Upper lobe of left lung (tissue), 6 donors: ENCODE data around the gene GTPBP2. TPM values are rescaled to one million over a fixed set of nuclear protein-coding genes. Genes with fewer than 3 reads are reported as not detected.
"Not testable (repeated sequence)": the region's sequence is repeated elsewhere in the genome, so short reads cannot be mapped to it uniquely, and the experiment has no call there.

Experiments used
- ATAC-seq, 2 donors: fragments of 200-7000 bp; cut with Tn5 transposase; one replicate each; pipeline ENCODE4 v1.9.1; 2022; ENCODE audit warnings: mild to moderate bottlenecking in 2 of 2, moderate library complexity in 2 of 2; ENCODE audit not compliant: low FRiP score in 2 of 2
- DNase-seq, 2 donors: peaks; one replicate each; pipeline ENCODE4 v3.0.0-alpha.2; 2019 to 2020
- H3K27ac ChIP-seq, 4 donors: fragments of 200-600 bp; sonication (generic); one replicate each; pipeline ENCODE4 v1.5.1; 2016 to 2019
- H3K27me3 ChIP-seq, 4 donors: fragments of 200-600 bp; sonication (generic); one replicate each; pipeline ENCODE4 v1.5.1; 2017 to 2019
- H3K36me3 ChIP-seq, 4 donors: fragments of 200-600 bp; sonication (generic); one replicate each; pipeline ENCODE4 v1.5.1; 2016 to 2019
- H3K4me1 ChIP-seq, 4 donors: fragments of 200-600 bp; sonication (generic); one replicate each; pipeline ENCODE4 v1.5.1; 2018 to 2019
- H3K4me3 ChIP-seq, 4 donors: fragments of 200-600 bp; sonication (generic); one replicate each; pipeline ENCODE4 v1.5.1; 2017 to 2019; ENCODE audit warnings: mild to moderate bottlenecking in 2 of 4, moderate library complexity in 1 of 4
- H3K9me3 ChIP-seq, 4 donors: fragments of 200-600 bp; sonication (generic); one replicate each; pipeline ENCODE4 v1.5.1; 2018 to 2019
- EP300 ChIP-seq, 4 donors: sonication (generic); formaldehyde crosslinking; IDR thresholded peaks; one replicate each; pipeline ENCODE4 v1.5.1; 2017; ENCODE audit warnings: antibody characterized with exemption in 4 of 4, control low read depth in 2 of 4
- POLR2A ChIP-seq, 4 donors: fragments of 450-650 bp; IDR thresholded peaks; one replicate each; pipeline ENCODE4 v1.5.1; 2016 to 2017; ENCODE audit warnings: antibody characterized with exemption in 4 of 4, mild to moderate bottlenecking in 2 of 4
- POLR2AphosphoS5 ChIP-seq, 2 donors: sonication (generic); formaldehyde crosslinking; IDR thresholded peaks; one replicate each; pipeline ENCODE4 v1.5.1; 2017; ENCODE audit warnings: antibody characterized with exemption in 2 of 2
- WGBS, 2 donors: methylation state at CpG; one replicate each; pipeline ENCODE4 v1.1.5; 2017 to 2018; 5-methylcytosine and 5-hydroxymethylcytosine counted together
- total RNA-seq, 6 donors: library from RNA; depleted of rRNA in 4 of 6; stranded (reverse); fragments of >200 nt in 4 of 6; gene quantifications; one replicate each; pipeline versions ENCODE4 v1.1.0 to v1.2.1, GENCODE V29; 2016 to 2021
- TF ChIP-seq, protein P1 (sequence below), 6 experiments: fragments of 450-650 bp in 4 of 6; fragments of 200-600 bp in 2 of 6; sonication (generic) in 2 of 6; IDR thresholded peaks; one replicate each; pipeline ENCODE4 v1.5.1; 2016 to 2019; ENCODE audit warnings: antibody characterized with exemption in 6 of 6
- donor health status: DM: no; HTN: no; CAD: no; lungs with moderate emphysema.
- donor health status: DM: no; HTN: yes; CAD: no; lungs with severe emphysema.

GTPBP2 gene
- total RNA-seq, 6 donors from 2014 or later: 41.3 to 128 (median 78.1) TPM

DNA sequence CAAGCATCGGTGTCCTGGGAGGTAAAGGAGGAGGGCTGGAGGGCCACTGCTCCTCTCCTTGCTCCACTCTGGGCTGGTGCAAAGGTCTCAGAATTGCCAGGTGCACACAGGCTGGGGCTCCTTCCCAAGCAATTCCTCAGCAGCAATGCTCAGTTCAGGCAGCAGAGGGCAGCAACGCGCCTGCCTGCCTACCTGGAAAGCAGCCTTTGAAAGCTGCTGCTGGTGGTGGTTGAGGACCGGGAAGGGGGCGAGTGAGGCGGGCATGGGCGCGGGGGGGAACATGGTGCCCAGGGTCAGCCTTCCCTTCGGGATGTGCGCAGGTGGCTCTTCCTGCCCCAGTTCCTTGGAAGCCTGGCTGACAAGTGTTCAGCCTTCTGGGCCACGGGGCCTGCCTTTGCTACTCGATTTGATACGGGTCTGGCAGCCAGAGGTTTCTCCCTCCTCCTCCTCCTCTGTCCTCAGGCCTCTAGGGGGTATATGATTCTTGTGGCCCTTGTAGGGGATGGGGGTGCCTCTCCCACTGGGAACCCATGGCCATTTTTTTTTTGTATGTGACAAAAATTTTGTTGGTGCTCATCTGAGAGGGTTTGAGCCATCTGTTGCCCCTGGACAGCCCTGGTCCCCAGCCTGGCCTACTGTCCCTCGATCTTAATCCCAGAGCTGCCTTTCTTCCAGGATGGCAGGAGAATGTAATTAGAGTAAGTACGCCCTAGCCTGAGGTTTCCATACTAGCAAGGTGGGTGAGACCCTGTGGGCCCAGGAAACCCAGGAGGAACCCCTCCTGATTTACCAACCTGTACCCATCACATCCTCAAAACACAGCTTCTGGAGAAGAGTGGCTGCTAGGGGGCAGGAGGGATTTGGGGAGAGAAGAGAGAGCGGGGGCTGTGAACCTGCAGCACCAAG, 38.4 kb upstream of the GTPBP2 start:
- Histone ChIP-seq H3K27me3 (no peaks in the 10 kb centered on the region), H3K9me3 (no peaks in the 10 kb centered on the region), H3K4me3 (no peak overlapping the region), H3K36me3 (peaks cover 3 to 24% (median 20%) of the 10 kb centered on the region in 4 donors), H3K27ac (peak overlapping the region in 1 of 4 donors; percentile 22), H3K4me1 (peaks cover 21 to 36% (median 24%) of the 10 kb centered on the region in 4 donors)
- ATAC-seq (peak; percentile 83 to 85), DNase-seq (peak; percentile 86 to 88)
- 13 to 14% methylated on average over 15 of the region's 16 CpGs for WGBS, 2 donors
- no peak for TF ChIP-seq POLR2A (IDR thresholded peaks at IDR 0.05)
- TF ChIP-seq EP300 (IDR thresholded peaks at IDR 0.05): no peak
- peak; percentile 18 to 52 for TF ChIP-seq POLR2AphosphoS5 (IDR thresholded peaks at IDR 0.05)
- TF ChIP-seq, protein P1, sequence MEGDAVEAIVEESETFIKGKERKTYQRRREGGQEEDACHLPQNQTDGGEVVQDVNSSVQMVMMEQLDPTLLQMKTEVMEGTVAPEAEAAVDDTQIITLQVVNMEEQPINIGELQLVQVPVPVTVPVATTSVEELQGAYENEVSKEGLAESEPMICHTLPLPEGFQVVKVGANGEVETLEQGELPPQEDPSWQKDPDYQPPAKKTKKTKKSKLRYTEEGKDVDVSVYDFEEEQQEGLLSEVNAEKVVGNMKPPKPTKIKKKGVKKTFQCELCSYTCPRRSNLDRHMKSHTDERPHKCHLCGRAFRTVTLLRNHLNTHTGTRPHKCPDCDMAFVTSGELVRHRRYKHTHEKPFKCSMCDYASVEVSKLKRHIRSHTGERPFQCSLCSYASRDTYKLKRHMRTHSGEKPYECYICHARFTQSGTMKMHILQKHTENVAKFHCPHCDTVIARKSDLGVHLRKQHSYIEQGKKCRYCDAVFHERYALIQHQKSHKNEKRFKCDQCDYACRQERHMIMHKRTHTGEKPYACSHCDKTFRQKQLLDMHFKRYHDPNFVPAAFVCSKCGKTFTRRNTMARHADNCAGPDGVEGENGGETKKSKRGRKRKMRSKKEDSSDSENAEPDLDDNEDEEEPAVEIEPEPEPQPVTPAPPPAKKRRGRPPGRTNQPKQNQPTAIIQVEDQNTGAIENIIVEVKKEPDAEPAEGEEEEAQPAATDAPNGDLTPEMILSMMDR (IDR thresholded peaks at IDR 0.05): peak; percentile 94 to 97 (median 96)

DNA sequence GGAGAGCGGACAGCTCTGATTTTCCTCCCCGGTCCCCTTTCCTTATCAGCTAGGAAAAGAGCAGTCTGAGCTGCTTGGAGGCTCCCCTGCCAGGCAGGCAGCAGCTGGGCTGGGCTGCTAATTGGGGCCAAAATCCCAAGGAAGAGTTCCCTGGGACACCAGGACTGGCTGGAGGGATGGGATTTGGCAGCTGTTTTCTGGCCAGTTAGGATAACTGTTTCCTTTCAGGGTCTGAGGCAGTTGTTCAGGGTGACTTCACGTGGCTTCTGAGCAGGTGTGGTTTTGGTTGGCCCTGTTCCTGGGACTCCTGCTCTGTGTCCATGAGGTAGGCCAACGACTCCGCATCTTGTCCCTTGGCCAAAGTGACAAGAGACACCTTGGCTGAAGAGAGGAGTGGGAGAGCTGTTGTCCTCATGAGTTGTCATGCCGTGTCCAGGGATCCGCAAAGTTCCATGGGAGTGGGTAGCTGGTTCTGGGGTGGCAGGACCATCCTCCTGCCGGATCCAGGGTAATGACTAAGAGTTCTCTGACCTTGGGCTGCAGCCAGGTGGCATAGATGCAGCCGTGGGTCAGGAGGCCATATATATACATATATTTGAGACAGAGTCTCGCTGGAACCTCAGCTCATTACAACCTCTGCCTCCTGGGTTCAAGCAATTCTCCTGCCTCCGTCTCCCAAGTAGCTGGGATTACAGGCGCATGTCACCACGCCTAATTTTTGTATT, 37.3 kb upstream of the GTPBP2 start:
- WGBS, 2 donors: 76 to 80% methylated on average over 9 to 12 of the region's 13 CpGs
- no peak for ATAC-seq
- no peak for DNase-seq
- TF ChIP-seq POLR2A (IDR thresholded peaks at IDR 0.05): no peak
- TF ChIP-seq, protein P1 (IDR thresholded peaks at IDR 0.05): no peak
- no peak for TF ChIP-seq POLR2AphosphoS5 (IDR thresholded peaks at IDR 0.05)
- TF ChIP-seq EP300 (IDR thresholded peaks at IDR 0.05): no peak
- H3K27me3 ChIP-seq: no peaks in the 10 kb centered on the region
- no peak overlapping the region for H3K4me3 ChIP-seq
- no peaks in the 10 kb centered on the region for H3K9me3 ChIP-seq
- peaks cover 2 to 12% (median 9%) of the 10 kb centered on the region in 4 donors for H3K36me3 ChIP-seq
- no peak overlapping the region for H3K27ac ChIP-seq
- H3K4me1 ChIP-seq: peaks cover 21 to 33% (median 24%) of the 10 kb centered on the region in 4 donors

DNA sequence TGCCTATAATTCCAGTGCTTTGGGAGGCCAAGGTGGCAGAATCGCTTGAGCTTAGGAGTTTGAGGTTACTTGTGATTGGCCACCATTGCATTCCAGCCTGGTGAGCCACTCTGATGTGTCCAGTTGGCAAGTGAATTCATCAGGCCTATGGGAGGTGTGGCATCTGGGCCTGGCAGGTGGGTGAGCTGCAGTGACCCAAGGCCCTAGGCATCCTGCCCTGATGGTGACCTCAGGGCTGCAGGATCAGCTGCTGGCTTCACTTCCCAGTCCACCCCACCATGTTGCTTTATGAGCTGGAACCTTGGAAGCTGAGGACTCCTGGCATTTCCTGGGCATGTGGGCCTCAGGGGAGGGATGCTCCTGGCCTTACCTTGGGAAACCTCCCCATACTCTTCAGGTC, 36.3 kb upstream of the GTPBP2 start:
- 100% methylated on average over 1 of the region's 1 CpG; no CpG with 5 or more reads in 1 of the 2 donors for WGBS, 2 donors
- peaks cover 0 to 3% (median under 1%) of the 10 kb centered on the region in 4 donors for H3K36me3 ChIP-seq
- no peaks in the 10 kb centered on the region for H3K27me3 ChIP-seq
- H3K4me1 ChIP-seq: peaks cover 21 to 29% (median 24%) of the 10 kb centered on the region in 4 donors
- no peaks in the 10 kb centered on the region for H3K9me3 ChIP-seq
- H3K4me3 ChIP-seq: no peak overlapping the region
- ATAC-seq: no peak
- TF ChIP-seq, protein P1 (IDR thresholded peaks at IDR 0.05): no peak
- TF ChIP-seq POLR2A (IDR thresholded peaks at IDR 0.05) (no peak), POLR2AphosphoS5 (IDR thresholded peaks at IDR 0.05) (no peak), EP300 (IDR thresholded peaks at IDR 0.05) (no peak)
- DNase-seq: no peak
- H3K27ac ChIP-seq: no peak overlapping the region

DNA sequence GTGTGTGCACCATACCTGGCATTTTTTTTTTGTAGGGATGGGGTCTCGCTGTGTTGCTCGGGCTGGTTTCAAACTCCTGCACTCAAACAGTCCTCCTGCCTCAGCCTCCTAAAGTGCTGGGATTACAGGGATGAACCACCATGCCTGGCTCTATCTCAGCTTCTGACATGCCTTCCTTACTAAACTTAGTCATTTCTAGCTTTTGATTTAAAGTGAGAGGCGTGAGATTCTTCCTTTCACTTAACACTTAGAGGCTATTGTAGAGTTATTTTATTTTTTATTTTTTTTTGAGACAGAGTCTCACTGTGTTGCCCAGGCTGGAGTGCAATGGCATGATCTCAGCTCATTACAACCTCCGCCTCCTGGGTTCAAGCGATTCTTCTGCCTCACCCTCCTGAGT, 33.9 kb upstream of the GTPBP2 start:
- H3K36me3 ChIP-seq, H3K27ac ChIP-seq, DNase-seq, ATAC-seq, H3K9me3 ChIP-seq, H3K27me3 ChIP-seq, H3K4me3 ChIP-seq: not testable (repeated sequence)
- WGBS, 2 donors: 86 to 95% methylated on average over 5 of the region's 5 CpGs
- H3K4me1 ChIP-seq: peaks cover 10% of the 10 kb centered on the region in 4 donors

DNA sequence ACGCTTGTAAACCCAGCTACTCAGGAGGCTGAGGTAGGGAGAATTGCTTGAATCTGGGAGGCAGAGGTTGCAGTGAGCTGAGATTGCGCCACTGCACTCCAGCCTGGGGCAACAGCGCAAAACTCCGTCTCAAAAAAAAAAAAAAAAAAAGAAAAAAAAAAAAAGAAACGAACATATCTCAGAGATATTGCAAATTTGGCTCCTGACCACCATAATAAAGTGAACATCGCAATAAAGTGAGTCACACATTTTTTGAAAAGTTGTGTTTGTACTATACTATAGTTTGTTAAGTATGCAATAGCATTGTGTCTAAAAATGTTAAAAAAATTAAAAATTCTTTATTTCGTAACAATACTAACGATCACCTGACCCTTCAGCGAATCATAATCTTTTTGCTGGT, 29.1 kb upstream of the GTPBP2 start:
- no peaks in the 10 kb centered on the region for H3K36me3 ChIP-seq
- H3K27me3 ChIP-seq: no peaks in the 10 kb centered on the region
- no peaks in the 10 kb centered on the region for H3K4me1 ChIP-seq
- WGBS, 2 donors: 83 to 88% methylated on average over 9 of the region's 9 CpGs
- TF ChIP-seq, protein P1 (IDR thresholded peaks at IDR 0.05): no peak
- TF ChIP-seq POLR2A (IDR thresholded peaks at IDR 0.05): no peak
- TF ChIP-seq EP300 (IDR thresholded peaks at IDR 0.05): no peak
- no peak for TF ChIP-seq POLR2AphosphoS5 (IDR thresholded peaks at IDR 0.05)
- DNase-seq (no peak), ATAC-seq (no peak)
- H3K27ac ChIP-seq: no peak overlapping the region
- no peaks in the 10 kb centered on the region for H3K9me3 ChIP-seq
- H3K4me3 ChIP-seq: no peak overlapping the region
